Adrenal gland (tissue), 5 donors: ENCODE results near the gene SLC23A1.

Experiments used
- POLR2A ChIP-seq, 2 donors: fragments of 450-650 bp; IDR thresholded peaks; one replicate each; pipeline ENCODE4 v1.6.1; 2017; ENCODE audit warnings: antibody characterized with exemption in 2 of 2, mild to moderate bottlenecking in 2 of 2, moderate library complexity in 1 of 2
- TF ChIP-seq, protein P1 (sequence below), 6 experiments: fragments of 450-650 bp in 4 of 6; fragments of 200-600 bp in 2 of 6; sonication (generic) in 1 of 6; IDR thresholded peaks; 1 replicate in 5 of 6; 2 replicates in 1 of 6; pipeline versions ENCODE4 v1.5.1 to v1.8.0; 2016 to 2021; ENCODE audit warnings: antibody characterized with exemption in 6 of 6, mild to moderate bottlenecking in 2 of 6, moderate library complexity in 1 of 6
- donor health status: DM: no; HTN: no; CAD: no.

DNA sequence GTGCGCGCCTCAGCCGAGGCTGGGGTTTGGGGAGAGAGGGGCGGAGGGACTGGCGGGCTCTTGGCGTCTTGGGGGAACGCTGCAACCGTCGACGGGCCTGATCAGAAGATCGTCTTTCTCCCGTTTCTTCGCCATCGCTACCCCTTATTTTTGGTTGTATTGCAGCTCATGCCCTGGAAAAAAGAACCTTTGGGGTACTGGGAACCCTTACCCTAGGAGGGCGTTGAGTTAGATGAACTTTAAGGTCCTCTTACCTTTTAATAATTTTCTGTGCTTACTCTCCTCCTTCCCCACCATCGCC is 40.7 kb downstream of the SLC23A1 start:
- TF ChIP-seq, protein P1, sequence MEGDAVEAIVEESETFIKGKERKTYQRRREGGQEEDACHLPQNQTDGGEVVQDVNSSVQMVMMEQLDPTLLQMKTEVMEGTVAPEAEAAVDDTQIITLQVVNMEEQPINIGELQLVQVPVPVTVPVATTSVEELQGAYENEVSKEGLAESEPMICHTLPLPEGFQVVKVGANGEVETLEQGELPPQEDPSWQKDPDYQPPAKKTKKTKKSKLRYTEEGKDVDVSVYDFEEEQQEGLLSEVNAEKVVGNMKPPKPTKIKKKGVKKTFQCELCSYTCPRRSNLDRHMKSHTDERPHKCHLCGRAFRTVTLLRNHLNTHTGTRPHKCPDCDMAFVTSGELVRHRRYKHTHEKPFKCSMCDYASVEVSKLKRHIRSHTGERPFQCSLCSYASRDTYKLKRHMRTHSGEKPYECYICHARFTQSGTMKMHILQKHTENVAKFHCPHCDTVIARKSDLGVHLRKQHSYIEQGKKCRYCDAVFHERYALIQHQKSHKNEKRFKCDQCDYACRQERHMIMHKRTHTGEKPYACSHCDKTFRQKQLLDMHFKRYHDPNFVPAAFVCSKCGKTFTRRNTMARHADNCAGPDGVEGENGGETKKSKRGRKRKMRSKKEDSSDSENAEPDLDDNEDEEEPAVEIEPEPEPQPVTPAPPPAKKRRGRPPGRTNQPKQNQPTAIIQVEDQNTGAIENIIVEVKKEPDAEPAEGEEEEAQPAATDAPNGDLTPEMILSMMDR (IDR thresholded peaks at IDR 0.05): no peak
- TF ChIP-seq POLR2A (IDR thresholded peaks at IDR 0.05): no peak
